Measurements from ENCODE around the gene CNOT6L.
"Not testable (repeated sequence)": the region's sequence is repeated elsewhere in the genome, so short reads cannot be mapped to it uniquely, and the experiment has no call there.

CNOT6L gene

DNA sequence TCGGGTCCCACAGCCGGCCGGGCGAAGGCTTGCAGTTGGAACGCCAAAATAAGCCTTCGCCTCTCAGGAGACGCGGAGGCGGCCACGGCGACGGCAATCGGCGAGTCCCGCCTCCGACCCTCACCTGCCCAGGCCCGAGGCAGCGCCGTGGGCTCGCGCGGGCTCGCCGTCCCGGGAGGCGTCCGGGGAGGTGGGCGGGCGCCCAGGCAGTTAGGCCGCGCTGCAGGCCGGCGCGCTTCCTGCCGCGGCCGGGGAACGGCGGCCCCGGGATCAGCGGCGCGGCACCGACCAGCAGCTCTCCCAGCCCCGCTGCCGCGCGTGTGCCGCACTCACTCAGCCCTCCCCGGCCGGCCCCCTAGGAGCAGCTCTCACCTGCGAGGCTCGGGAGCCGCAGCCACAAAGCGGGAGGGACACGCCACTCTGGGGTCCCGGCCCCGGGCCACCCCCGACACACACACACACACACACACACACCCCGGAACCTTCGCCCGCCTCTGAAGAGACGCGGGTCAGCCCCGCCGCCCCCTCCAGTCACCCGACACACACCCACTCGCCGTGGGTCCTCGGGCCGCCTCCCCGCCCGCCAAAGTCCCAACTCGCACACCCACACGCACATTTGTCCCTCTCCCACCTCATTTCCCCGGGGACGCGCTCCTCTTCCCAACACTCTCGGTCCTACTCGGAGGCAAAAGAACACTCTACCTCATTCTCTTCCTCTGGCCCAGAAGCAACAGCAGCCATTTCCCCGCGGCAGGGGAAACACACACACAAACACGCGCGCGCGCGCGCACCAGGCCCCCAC lies at the start of gene CNOT6L:
Gene CNOT6L (minus strand): TSS at position 767 of the 802 bp plus-strand sequence. CDS start 60 bp downstream, at position 707.
- Histone ChIP-seq H3K9me3 (ENCODE audit: low read length) (no peaks in the 10 kb centered on the region), H3K36me3 (ENCODE audit: insufficient read depth, low read length) (no peaks in the 10 kb centered on the region), H3K4me1 (ENCODE audit: insufficient read depth, low read length) (peaks cover 13% of the 10 kb centered on the region), H3K27me3 (ENCODE audit: insufficient read depth, low read length) (no peaks in the 10 kb centered on the region), H2AFZ (ENCODE audit: low read depth, low read length) (peak within 1 kb of the TSS; percentile 95), H3K4me3 (ENCODE audit: low read length) (peak within 1 kb of the TSS; percentile 95)

DNA sequence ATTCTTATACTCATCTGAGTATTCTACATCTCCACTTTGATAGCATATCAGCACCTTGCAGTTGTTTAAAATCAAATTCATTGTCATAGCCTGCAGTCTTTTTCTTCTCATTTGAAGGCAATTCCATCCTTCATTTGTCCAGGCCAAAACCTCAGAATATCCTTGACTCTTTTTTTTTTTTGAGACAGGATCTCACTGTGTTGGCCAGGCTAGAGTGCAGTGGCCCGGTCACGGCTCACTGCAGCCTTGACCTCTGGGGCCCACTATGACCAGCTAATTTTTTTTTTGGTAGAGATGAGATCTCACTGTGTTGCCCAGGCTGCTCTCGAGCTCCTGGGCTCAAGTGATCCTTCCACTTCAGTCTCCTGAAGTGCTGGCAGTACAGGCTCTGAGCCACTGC lies 46.1 kb upstream of the CNOT6L start:
- peaks cover 2% of the 10 kb centered on the region for H3K36me3 ChIP-seq (ENCODE audit: insufficient read depth, low read length)
- no peaks in the 10 kb centered on the region for H3K27me3 ChIP-seq (ENCODE audit: insufficient read depth, low read length)
- H3K4me3 ChIP-seq (ENCODE audit: low read length), result no peak overlapping the region
- H3K4me1 ChIP-seq (ENCODE audit: insufficient read depth, low read length), result peaks cover 12% of the 10 kb centered on the region
- H2AFZ ChIP-seq (ENCODE audit: low read depth, low read length), result no peak overlapping the region
- H3K9me3 ChIP-seq (ENCODE audit: low read length), result no peaks in the 10 kb centered on the region

- H3K9me3 ChIP-seq (ENCODE audit: low read length); H3K27me3 ChIP-seq (ENCODE audit: insufficient read depth, low read length); H3K36me3 ChIP-seq (ENCODE audit: insufficient read depth, low read length): not testable (repeated sequence)
- H3K4me1 ChIP-seq (ENCODE audit: insufficient read depth, low read length), result peaks cover 12% of the 10 kb centered on the region
- peak overlapping the region; percentile 69 for H3K4me3 ChIP-seq (ENCODE audit: low read length)
- peak overlapping the region; percentile 100 for H2AFZ ChIP-seq (ENCODE audit: low read depth, low read length)
These were observed 44.2 kb upstream of the CNOT6L start for GRCh38 chr4:77863341-77863740.

- peaks cover 2% of the 10 kb centered on the region for H3K36me3 ChIP-seq (ENCODE audit: insufficient read depth, low read length)
- H3K9me3 ChIP-seq (ENCODE audit: low read length), result no peaks in the 10 kb centered on the region
- peak within 1 kb of the TSS; percentile 69 for H3K4me3 ChIP-seq (ENCODE audit: low read length)
- no peaks in the 10 kb centered on the region for H3K27me3 ChIP-seq (ENCODE audit: insufficient read depth, low read length)
- H3K4me1 ChIP-seq (ENCODE audit: insufficient read depth, low read length), result peaks cover 12% of the 10 kb centered on the region
- peak within 1 kb of the TSS; percentile 100 for H2AFZ ChIP-seq (ENCODE audit: low read depth, low read length)
These were observed 43.5 kb upstream of the CNOT6L start, which contains the start of gene MRPL1 for GRCh38 chr4:77862478-77863216. Gene MRPL1 (plus strand): TSS chr4:77862830. CDS start chr4:77862849, 19 bp downstream.

DNA sequence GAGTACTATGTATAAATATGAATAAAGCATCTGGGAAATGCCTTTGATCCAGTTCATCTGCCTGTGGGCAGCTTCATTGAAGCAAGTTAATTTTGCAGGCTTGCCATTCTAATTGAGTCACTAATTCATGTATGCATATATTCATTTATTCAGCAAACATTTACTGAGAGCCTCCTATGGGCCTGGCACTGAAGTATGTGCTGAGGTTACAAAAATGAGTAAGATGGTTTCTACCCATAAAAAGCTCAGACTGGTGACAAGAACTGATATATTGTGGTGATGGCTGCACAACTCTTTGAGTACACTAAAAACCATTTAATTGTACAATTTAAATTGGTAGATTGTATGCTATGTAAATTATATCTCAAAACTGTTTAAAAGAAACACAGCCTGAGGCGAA lies 42.3 kb upstream of the CNOT6L start:
- Histone ChIP-seq H2AFZ (ENCODE audit: low read depth, low read length) (peak overlapping the region; percentile 100), H3K27me3 (ENCODE audit: insufficient read depth, low read length) (no peaks in the 10 kb centered on the region), H3K9me3 (ENCODE audit: low read length) (no peaks in the 10 kb centered on the region), H3K36me3 (ENCODE audit: insufficient read depth, low read length) (no peaks in the 10 kb centered on the region), H3K4me1 (ENCODE audit: insufficient read depth, low read length) (peaks cover 12% of the 10 kb centered on the region), H3K4me3 (ENCODE audit: low read length) (peak overlapping the region; percentile 69)

DNA sequence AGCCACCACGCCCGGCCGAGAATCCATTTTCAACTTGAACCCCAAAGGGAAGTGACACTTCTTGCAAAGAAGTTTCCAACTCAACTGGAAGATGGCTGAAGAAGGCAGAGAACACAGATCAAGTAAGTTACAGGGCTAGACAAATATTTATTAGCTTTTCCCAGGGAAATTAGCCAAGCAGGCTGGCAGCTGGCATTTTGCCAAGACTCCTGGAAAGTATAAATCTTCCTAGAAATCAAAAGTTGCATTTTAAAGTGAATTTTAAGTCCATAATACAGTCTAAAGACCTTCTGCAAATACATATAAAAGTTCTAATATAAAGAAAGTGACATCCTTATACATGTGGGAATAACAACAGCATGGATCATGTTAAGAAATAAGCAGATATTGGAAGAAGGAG lies 40.1 kb upstream of the CNOT6L start:
- Histone ChIP-seq H3K9me3 (ENCODE audit: low read length) (no peaks in the 10 kb centered on the region), H3K27me3 (ENCODE audit: insufficient read depth, low read length) (no peaks in the 10 kb centered on the region), H3K36me3 (ENCODE audit: insufficient read depth, low read length) (no peaks in the 10 kb centered on the region), H3K4me1 (ENCODE audit: insufficient read depth, low read length) (peaks cover 12% of the 10 kb centered on the region), H2AFZ (ENCODE audit: low read depth, low read length) (no peak overlapping the region), H3K4me3 (ENCODE audit: low read length) (no peak overlapping the region)

DNA sequence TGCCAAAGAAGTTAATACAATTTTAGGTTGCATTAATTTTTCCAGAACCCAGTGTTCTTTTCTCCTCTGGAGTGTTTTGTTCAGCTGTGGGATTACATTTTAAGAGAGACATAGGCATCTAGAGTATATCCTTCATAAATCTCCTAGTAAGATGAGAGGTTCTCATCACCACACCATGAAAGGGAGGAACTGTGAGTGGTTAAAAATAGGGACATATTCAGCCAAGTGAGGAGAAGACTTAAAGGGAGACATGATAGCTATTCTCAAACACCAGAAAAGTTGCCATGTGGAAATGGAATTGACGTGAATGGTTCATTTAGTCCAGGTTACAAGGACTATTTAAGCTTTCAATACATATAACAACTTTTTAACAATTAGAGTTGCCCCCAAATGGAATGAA lies 37.0 kb upstream of the CNOT6L start:
- H3K4me1 ChIP-seq (ENCODE audit: insufficient read depth, low read length), result no peaks in the 10 kb centered on the region
- no peak overlapping the region for H2AFZ ChIP-seq (ENCODE audit: low read depth, low read length)
- no peaks in the 10 kb centered on the region for H3K9me3 ChIP-seq (ENCODE audit: low read length)
- no peaks in the 10 kb centered on the region for H3K27me3 ChIP-seq (ENCODE audit: insufficient read depth, low read length)
- no peaks in the 10 kb centered on the region for H3K36me3 ChIP-seq (ENCODE audit: insufficient read depth, low read length)
- H3K4me3 ChIP-seq (ENCODE audit: low read length), result no peak overlapping the region

- Histone ChIP-seq H3K36me3 (ENCODE audit: insufficient read depth, low read length) (no peaks in the 10 kb centered on the region), H3K4me3 (ENCODE audit: low read length) (no peak overlapping the region), H3K4me1 (ENCODE audit: insufficient read depth, low read length) (no peaks in the 10 kb centered on the region), H3K9me3 (ENCODE audit: low read length) (no peaks in the 10 kb centered on the region), H3K27me3 (ENCODE audit: insufficient read depth, low read length) (no peaks in the 10 kb centered on the region), H2AFZ (ENCODE audit: low read depth, low read length) (no peak overlapping the region)
These were observed 35.4 kb upstream of the CNOT6L start for GRCh38 chr4:77854431-77855111.

GRCh38 chr4:77852892-77853495 lies 33.8 kb upstream of the CNOT6L start:
- H3K4me3 ChIP-seq (ENCODE audit: low read length), result no peak overlapping the region
- no peaks in the 10 kb centered on the region for H3K36me3 ChIP-seq (ENCODE audit: insufficient read depth, low read length)
- H3K4me1 ChIP-seq (ENCODE audit: insufficient read depth, low read length), result no peaks in the 10 kb centered on the region
- H2AFZ ChIP-seq (ENCODE audit: low read depth, low read length), result no peak overlapping the region
- H3K9me3 ChIP-seq (ENCODE audit: low read length), result no peaks in the 10 kb centered on the region
- no peaks in the 10 kb centered on the region for H3K27me3 ChIP-seq (ENCODE audit: insufficient read depth, low read length)

- no peaks in the 10 kb centered on the region for H3K36me3 ChIP-seq (ENCODE audit: insufficient read depth, low read length)
- no peak overlapping the region for H2AFZ ChIP-seq (ENCODE audit: low read depth, low read length)
- no peak overlapping the region for H3K4me3 ChIP-seq (ENCODE audit: low read length)
- H3K4me1 ChIP-seq (ENCODE audit: insufficient read depth, low read length), result no peaks in the 10 kb centered on the region
- no peaks in the 10 kb centered on the region for H3K9me3 ChIP-seq (ENCODE audit: low read length)
- no peaks in the 10 kb centered on the region for H3K27me3 ChIP-seq (ENCODE audit: insufficient read depth, low read length)
These were observed 30.3 kb upstream of the CNOT6L start for GRCh38 chr4:77849278-77849965.

GRCh38 chr4:77848508-77848907 lies 29.3 kb upstream of the CNOT6L start:
- Histone ChIP-seq H3K4me1 (ENCODE audit: insufficient read depth, low read length) (no peaks in the 10 kb centered on the region), H3K4me3 (ENCODE audit: low read length) (no peak overlapping the region), H3K9me3 (ENCODE audit: low read length) (no peaks in the 10 kb centered on the region), H3K36me3 (ENCODE audit: insufficient read depth, low read length) (no peaks in the 10 kb centered on the region), H2AFZ (ENCODE audit: low read depth, low read length) (no peak overlapping the region), H3K27me3 (ENCODE audit: insufficient read depth, low read length) (no peaks in the 10 kb centered on the region)

GRCh38 chr4:77845929-77846328 lies 26.8 kb upstream of the CNOT6L start:
- H3K4me1 ChIP-seq (ENCODE audit: insufficient read depth, low read length), result no peaks in the 10 kb centered on the region
- no peak overlapping the region for H3K4me3 ChIP-seq (ENCODE audit: low read length)
- no peaks in the 10 kb centered on the region for H3K9me3 ChIP-seq (ENCODE audit: low read length)
- H2AFZ ChIP-seq (ENCODE audit: low read depth, low read length), result no peak overlapping the region
- no peaks in the 10 kb centered on the region for H3K27me3 ChIP-seq (ENCODE audit: insufficient read depth, low read length)
- H3K36me3 ChIP-seq (ENCODE audit: insufficient read depth, low read length), result no peaks in the 10 kb centered on the region

All from neuron (in vitro differentiated cells).